K562 (cell line): Measurements from ENCODE around the gene U2SURP. TPM values are rescaled to one million over a fixed set of nuclear protein-coding genes. Genes with fewer than 3 reads are reported as not detected.

Experiments used
- ARNT ChIP-seq, 2 experiments: fragments of 450-650 bp; IDR thresholded peaks; 2 replicates each; pipeline ENCODE4 v1.6.1; 2016; ENCODE audit warnings: mild to moderate bottlenecking in 1 of 2
- HEY1 ChIP-seq: fragments of 250-450 bp; sonication (Bioruptor Pico); IDR thresholded peaks from 2 replicates; pipeline ENCODE4 v1.5.0; 2020; ENCODE audit warnings: mild to moderate bottlenecking, moderate library complexity, borderline replicate concordance
- KDM4B ChIP-seq, 2 experiments: fragments of 450-650 bp in 1 of 2; sonication (generic) in 1 of 2; IDR thresholded peaks; 2 replicates each; pipeline ENCODE4 v1.6.1; 2016 to 2017; ENCODE audit warnings: borderline replicate concordance in 2 of 2, antibody characterized with exemption in 1 of 2, low read depth in 1 of 2, mild to moderate bottlenecking in 1 of 2
- MAFF ChIP-seq: IDR thresholded peaks from 2 replicates; pipeline ENCODE4 v1.6.1; 2012; ENCODE audit warnings: low read length, improper control_type of control experiment
- NBN ChIP-seq: fragments of 450-650 bp; IDR thresholded peaks from 2 replicates; pipeline ENCODE4 v1.6.1; 2016; ENCODE audit warnings: low read depth, mild to moderate bottlenecking
- SMARCA4 ChIP-seq: fragments of 450-650 bp; IDR thresholded peaks from 2 replicates; pipeline ENCODE4 v1.6.1; 2016
- SMARCA5 ChIP-seq: fragments of 450-650 bp; IDR thresholded peaks from 2 replicates; pipeline ENCODE4 v1.6.1; 2016
- ZEB2 ChIP-seq: fragments of 450-650 bp; IDR thresholded peaks from 2 replicates; pipeline ENCODE4 v1.6.1; 2016
- ZNF165 ChIP-seq: fragments of 250-450 bp; sonication (Bioruptor Pico); IDR thresholded peaks from 2 replicates; pipeline ENCODE4 v1.4.0; 2020; ENCODE audit warnings: borderline replicate concordance
- polyA plus RNA-seq, 8 experiments: library from polyadenylated mRNA; depleted of rRNA in 4 of 8; stranded (reverse) in 5 of 8; unstranded in 3 of 8; fragments of >200 nt; fragmentation: Nextera tagmentation in 2 of 8; fragmentation: Illumina TruSeq in 1 of 8; extraction: Ambion mirVana in 2 of 8; extraction: Trizol in 1 of 8; gene quantifications; 2 replicates each; pipeline versions ENCODE4 v1.2.1 to v1.2.3, GENCODE V29; 2011 to 2014; ENCODE audit warnings: inconsistent platforms in 1 of 8, missing spikeins in 1 of 8
- total RNA-seq, 7 experiments: library from RNA; depleted of rRNA in 6 of 7; stranded (reverse); fragments of >200 nt in 6 of 7; fragmentation: Illumina TruSeq in 2 of 7; extraction: Trizol in 2 of 7; gene quantifications; 2 replicates each; pipeline versions ENCODE4 v1.2.1 to v1.2.3, GENCODE V29; 2011 to 2021; ENCODE audit warnings: low replicate concordance in 1 of 7
- TF ChIP-seq, protein P1 (sequence below): fragments of 200-800 bp; sonication (Bioruptor generic); IDR thresholded peaks from 2 replicates; pipeline ENCODE4 v1.6.1; 2016; ENCODE audit warnings: missing genetic modification characterization, missing compliant biosample characterization
- TF ChIP-seq, protein P2 (sequence below), 2 experiments: fragments of 450-650 bp; IDR thresholded peaks; 2 replicates each; pipeline ENCODE4 v1.6.1; 2016
- TF ChIP-seq, protein P3 (sequence below), 2 experiments: fragments of 450-650 bp; IDR thresholded peaks; 2 replicates each; pipeline ENCODE4 v1.6.1; 2018; ENCODE audit warnings: mild to moderate bottlenecking in 2 of 2, low read depth in 1 of 2; ENCODE audit not compliant: partially characterized antibody in 2 of 2
- TF ChIP-seq, protein P4 (sequence below): fragments of 450-650 bp; formaldehyde crosslinking; IDR thresholded peaks from 2 replicates; pipeline ENCODE4 v1.4.0; 2020; ENCODE audit warnings: mild to moderate bottlenecking

The U2SURP gene
- total and polyA plus RNA-seq, 9 of the 15 experiments (the other 6 are each of a cell fraction or from before 2014, with no cell fraction given): 128 to 322 (median 191) TPM

DNA sequence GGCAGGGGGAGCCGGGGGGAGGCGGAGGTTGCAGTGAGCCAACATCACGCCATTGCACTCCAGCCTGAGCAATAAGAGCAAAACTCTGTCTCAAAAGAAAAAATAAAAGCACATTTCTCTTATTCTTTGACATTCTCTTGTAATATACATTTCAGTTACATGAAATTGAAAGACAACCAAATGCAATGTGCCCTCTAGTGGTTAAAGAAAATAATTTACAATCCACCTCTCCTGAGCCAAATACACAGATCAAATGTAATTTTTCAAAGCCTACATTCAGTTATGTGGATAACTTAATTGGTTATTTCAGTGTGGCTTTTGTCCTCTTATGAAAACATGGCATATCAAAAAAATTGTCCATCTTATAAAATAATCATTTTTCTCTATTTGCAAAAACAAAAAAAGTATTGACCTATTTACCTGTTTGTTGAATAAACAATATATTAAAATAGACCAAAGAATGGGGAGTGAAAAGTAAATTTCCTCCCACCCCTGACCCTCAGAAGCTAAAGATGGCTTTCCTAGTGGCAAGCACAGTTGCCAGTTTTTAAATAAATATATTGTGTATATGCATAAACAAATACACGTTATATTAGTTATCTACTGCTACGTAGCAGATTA, 14.2 kb upstream of the U2SURP start (continued):
- TF ChIP-seq, protein P1, sequence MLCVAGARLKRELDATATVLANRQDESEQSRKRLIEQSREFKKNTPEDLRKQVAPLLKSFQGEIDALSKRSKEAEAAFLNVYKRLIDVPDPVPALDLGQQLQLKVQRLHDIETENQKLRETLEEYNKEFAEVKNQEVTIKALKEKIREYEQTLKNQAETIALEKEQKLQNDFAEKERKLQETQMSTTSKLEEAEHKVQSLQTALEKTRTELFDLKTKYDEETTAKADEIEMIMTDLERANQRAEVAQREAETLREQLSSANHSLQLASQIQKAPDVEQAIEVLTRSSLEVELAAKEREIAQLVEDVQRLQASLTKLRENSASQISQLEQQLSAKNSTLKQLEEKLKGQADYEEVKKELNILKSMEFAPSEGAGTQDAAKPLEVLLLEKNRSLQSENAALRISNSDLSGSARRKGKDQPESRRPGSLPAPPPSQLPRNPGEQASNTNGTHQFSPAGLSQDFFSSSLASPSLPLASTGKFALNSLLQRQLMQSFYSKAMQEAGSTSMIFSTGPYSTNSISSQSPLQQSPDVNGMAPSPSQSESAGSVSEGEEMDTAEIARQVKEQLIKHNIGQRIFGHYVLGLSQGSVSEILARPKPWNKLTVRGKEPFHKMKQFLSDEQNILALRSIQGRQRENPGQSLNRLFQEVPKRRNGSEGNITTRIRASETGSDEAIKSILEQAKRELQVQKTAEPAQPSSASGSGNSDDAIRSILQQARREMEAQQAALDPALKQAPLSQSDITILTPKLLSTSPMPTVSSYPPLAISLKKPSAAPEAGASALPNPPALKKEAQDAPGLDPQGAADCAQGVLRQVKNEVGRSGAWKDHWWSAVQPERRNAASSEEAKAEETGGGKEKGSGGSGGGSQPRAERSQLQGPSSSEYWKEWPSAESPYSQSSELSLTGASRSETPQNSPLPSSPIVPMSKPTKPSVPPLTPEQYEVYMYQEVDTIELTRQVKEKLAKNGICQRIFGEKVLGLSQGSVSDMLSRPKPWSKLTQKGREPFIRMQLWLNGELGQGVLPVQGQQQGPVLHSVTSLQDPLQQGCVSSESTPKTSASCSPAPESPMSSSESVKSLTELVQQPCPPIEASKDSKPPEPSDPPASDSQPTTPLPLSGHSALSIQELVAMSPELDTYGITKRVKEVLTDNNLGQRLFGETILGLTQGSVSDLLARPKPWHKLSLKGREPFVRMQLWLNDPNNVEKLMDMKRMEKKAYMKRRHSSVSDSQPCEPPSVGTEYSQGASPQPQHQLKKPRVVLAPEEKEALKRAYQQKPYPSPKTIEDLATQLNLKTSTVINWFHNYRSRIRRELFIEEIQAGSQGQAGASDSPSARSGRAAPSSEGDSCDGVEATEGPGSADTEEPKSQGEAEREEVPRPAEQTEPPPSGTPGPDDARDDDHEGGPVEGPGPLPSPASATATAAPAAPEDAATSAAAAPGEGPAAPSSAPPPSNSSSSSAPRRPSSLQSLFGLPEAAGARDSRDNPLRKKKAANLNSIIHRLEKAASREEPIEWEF (CRISPR knock-in tag): no peak
- TF ChIP-seq ZEB2 (no peak), SMARCA5 (no peak), ZNF165 (no peak), HEY1 (no peak), MAFF (no peak), SMARCA4 (no peak), ARNT (IDR thresholded peaks at IDR 0.05) (0 out of 4 replicates have a peak, but pooled peaks of 1 of the 2 experiments have one; percentile 32), KDM4B (IDR thresholded peaks at IDR 0.05; ENCODE audit: borderline replicate concordance in 2 of 2, low read depth in 1 of 2) (no peak), NBN (no peak)
- TF ChIP-seq, protein P2, sequence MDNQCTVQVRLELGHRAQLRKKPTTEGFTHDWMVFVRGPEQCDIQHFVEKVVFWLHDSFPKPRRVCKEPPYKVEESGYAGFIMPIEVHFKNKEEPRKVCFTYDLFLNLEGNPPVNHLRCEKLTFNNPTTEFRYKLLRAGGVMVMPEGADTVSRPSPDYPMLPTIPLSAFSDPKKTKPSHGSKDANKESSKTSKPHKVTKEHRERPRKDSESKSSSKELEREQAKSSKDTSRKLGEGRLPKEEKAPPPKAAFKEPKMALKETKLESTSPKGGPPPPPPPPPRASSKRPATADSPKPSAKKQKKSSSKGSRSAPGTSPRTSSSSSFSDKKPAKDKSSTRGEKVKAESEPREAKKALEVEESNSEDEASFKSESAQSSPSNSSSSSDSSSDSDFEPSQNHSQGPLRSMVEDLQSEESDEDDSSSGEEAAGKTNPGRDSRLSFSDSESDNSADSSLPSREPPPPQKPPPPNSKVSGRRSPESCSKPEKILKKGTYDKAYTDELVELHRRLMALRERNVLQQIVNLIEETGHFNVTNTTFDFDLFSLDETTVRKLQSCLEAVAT (IDR thresholded peaks at IDR 0.05): no peak
- TF ChIP-seq, protein P3, sequence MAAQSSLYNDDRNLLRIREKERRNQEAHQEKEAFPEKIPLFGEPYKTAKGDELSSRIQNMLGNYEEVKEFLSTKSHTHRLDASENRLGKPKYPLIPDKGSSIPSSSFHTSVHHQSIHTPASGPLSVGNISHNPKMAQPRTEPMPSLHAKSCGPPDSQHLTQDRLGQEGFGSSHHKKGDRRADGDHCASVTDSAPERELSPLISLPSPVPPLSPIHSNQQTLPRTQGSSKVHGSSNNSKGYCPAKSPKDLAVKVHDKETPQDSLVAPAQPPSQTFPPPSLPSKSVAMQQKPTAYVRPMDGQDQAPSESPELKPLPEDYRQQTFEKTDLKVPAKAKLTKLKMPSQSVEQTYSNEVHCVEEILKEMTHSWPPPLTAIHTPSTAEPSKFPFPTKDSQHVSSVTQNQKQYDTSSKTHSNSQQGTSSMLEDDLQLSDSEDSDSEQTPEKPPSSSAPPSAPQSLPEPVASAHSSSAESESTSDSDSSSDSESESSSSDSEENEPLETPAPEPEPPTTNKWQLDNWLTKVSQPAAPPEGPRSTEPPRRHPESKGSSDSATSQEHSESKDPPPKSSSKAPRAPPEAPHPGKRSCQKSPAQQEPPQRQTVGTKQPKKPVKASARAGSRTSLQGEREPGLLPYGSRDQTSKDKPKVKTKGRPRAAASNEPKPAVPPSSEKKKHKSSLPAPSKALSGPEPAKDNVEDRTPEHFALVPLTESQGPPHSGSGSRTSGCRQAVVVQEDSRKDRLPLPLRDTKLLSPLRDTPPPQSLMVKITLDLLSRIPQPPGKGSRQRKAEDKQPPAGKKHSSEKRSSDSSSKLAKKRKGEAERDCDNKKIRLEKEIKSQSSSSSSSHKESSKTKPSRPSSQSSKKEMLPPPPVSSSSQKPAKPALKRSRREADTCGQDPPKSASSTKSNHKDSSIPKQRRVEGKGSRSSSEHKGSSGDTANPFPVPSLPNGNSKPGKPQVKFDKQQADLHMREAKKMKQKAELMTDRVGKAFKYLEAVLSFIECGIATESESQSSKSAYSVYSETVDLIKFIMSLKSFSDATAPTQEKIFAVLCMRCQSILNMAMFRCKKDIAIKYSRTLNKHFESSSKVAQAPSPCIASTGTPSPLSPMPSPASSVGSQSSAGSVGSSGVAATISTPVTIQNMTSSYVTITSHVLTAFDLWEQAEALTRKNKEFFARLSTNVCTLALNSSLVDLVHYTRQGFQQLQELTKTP (IDR thresholded peaks at IDR 0.05; ENCODE audit: low read depth in 1 of 2, partially characterized antibody in 2 of 2): peak in 1 of 2 experiments; percentile 20
- TF ChIP-seq, protein P4, sequence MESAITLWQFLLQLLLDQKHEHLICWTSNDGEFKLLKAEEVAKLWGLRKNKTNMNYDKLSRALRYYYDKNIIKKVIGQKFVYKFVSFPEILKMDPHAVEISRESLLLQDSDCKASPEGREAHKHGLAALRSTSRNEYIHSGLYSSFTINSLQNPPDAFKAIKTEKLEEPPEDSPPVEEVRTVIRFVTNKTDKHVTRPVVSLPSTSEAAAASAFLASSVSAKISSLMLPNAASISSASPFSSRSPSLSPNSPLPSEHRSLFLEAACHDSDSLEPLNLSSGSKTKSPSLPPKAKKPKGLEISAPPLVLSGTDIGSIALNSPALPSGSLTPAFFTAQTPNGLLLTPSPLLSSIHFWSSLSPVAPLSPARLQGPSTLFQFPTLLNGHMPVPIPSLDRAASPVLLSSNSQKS: no peak
